ENCODE measurements around the gene C1R.

C1R gene

DNA sequence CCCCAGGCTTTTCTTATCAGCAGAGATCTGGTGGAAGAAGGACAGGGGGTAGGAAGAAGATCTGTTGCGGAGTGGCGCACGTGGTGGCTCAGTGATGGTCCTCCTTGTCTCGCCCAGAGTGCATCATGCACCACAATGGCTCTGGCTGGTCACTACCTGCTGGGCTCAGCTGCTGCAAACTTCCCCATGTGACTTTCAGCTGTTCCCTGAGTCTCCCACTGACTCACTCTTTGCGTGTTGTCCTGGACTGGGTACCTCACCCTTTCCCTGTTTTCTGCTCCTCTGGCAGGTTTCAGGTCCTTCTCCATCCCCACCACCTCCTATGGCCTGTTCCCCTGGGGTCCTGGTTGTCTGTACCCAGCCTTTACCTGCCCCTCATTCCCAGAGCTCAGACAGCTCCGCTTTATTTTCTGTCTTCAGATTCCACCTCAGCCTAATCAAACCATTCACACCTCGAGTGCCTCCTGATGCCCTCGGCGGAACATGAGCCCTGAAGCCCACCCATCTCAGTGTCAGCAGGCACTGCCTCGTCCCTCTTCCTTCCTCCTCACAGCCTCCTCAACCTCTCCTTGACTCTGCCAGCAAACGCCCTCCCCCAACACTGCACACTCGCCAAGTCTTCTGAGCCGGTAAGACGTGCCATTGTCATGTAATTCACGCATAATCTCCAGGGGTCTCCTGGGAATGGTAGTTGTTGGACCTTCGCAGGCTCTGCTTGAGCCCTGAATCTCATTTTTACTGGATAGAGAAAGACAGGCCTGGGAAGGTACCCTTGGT lies 1.8 kb downstream of the C1R start:
- no peaks in the 10 kb centered on the region for H3K27me3 ChIP-seq (ENCODE audit: low read length)
- no peaks in the 10 kb centered on the region for H3K36me3 ChIP-seq (ENCODE audit: low read length)
- no peaks in the 10 kb centered on the region for H3K9me2 ChIP-seq (replicated peaks; ENCODE audit: insufficient read depth, low read length)
- no peaks in the 10 kb centered on the region for H3F3A ChIP-seq (ENCODE audit: insufficient read depth)
- H3K79me2 ChIP-seq (ENCODE audit: insufficient read depth, low read length), result no peaks in the 10 kb centered on the region
- H3K4me2 ChIP-seq (ENCODE audit: low read depth, low read length, poor library complexity, severe bottlenecking), result no peak overlapping the region
- H3K9me3 ChIP-seq (ENCODE audit: insufficient read depth, low read length), result 0 out of 2 replicates have a peak, but pooled peaks cover under 1% of the 10 kb centered on the region
- H2AFZ ChIP-seq (ENCODE audit: low read depth, low read length, severe bottlenecking), result no peak overlapping the region
- H3K4me3 ChIP-seq (ENCODE audit: insufficient read depth, low read length, poor library complexity, severe bottlenecking), result no peak overlapping the region
- TF ChIP-seq, protein P1, sequence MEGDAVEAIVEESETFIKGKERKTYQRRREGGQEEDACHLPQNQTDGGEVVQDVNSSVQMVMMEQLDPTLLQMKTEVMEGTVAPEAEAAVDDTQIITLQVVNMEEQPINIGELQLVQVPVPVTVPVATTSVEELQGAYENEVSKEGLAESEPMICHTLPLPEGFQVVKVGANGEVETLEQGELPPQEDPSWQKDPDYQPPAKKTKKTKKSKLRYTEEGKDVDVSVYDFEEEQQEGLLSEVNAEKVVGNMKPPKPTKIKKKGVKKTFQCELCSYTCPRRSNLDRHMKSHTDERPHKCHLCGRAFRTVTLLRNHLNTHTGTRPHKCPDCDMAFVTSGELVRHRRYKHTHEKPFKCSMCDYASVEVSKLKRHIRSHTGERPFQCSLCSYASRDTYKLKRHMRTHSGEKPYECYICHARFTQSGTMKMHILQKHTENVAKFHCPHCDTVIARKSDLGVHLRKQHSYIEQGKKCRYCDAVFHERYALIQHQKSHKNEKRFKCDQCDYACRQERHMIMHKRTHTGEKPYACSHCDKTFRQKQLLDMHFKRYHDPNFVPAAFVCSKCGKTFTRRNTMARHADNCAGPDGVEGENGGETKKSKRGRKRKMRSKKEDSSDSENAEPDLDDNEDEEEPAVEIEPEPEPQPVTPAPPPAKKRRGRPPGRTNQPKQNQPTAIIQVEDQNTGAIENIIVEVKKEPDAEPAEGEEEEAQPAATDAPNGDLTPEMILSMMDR (IDR thresholded peaks at IDR 0.05; ENCODE audit: insufficient read depth, low read length, poor library complexity, severe bottlenecking), result no peak
- no peak for TF ChIP-seq EZH2phosphoT487 (conservative IDR thresholded peaks at IDR 0.05; ENCODE audit: low read length)
- no peaks in the 10 kb centered on the region for H4K20me1 ChIP-seq (ENCODE audit: low read depth, low read length)
- no peak overlapping the region for H3K9ac ChIP-seq (ENCODE audit: low read length)
- H3K27ac ChIP-seq (ENCODE audit: low read depth, low read length), result no peak overlapping the region

DNA sequence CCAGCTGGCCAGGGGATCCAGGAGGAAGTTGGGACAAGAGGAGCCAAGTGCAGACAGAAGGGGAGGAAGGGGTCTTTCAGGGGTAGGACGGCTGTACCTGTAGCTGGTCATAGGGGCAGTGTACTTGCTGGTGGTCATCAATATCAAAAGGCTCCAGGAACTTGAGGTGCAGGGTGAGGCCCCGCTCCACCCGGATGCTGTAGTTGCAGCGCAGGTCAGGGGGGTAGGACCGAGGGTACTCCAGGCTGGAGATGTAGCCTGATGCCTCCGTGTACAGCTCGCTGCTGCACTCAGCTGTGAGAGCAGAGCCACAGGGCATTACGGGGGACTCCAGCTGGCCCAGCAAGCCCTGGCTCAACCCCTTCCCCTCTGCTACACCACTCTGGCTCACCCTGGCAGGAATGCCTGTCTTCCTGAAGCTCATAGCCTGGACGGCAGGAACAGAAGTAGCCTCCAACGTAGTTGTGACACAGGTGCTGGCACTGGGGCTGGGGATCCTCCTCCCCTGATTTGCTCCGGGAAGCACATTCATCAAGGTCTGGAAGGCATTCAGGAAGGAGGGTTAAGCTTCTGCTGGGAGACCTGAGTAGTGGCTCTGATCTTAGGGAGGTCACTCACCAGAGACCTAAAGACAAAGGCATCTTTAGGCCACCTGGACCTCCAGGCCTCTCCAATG lies 2.9 kb downstream of the C1R start:
- no peak overlapping the region for H3K4me3 ChIP-seq (ENCODE audit: insufficient read depth, low read length, poor library complexity, severe bottlenecking)
- H3K79me2 ChIP-seq (ENCODE audit: insufficient read depth, low read length), result no peaks in the 10 kb centered on the region
- H3K9ac ChIP-seq (ENCODE audit: low read length), result no peak overlapping the region
- no peaks in the 10 kb centered on the region for H3F3A ChIP-seq (ENCODE audit: insufficient read depth)
- no peaks in the 10 kb centered on the region for H3K36me3 ChIP-seq (ENCODE audit: low read length)
- H4K20me1 ChIP-seq (ENCODE audit: low read depth, low read length), result no peaks in the 10 kb centered on the region
- TF ChIP-seq EZH2phosphoT487 (conservative IDR thresholded peaks at IDR 0.05; ENCODE audit: low read length), result no peak
- TF ChIP-seq, protein P1 (IDR thresholded peaks at IDR 0.05; ENCODE audit: insufficient read depth, low read length, poor library complexity, severe bottlenecking), result no peak
- peaks cover 5% of the 10 kb centered on the region; the same call in 1 of the 2 replicates for H3K9me3 ChIP-seq (ENCODE audit: insufficient read depth, low read length)
- no peak overlapping the region for H3K4me2 ChIP-seq (ENCODE audit: low read depth, low read length, poor library complexity, severe bottlenecking)
- H2AFZ ChIP-seq (ENCODE audit: low read depth, low read length, severe bottlenecking), result no peak overlapping the region
- H3K27me3 ChIP-seq (ENCODE audit: low read length), result no peaks in the 10 kb centered on the region
- H3K27ac ChIP-seq (ENCODE audit: low read depth, low read length), result no peak overlapping the region
- no peaks in the 10 kb centered on the region for H3K9me2 ChIP-seq (replicated peaks; ENCODE audit: insufficient read depth, low read length)

DNA sequence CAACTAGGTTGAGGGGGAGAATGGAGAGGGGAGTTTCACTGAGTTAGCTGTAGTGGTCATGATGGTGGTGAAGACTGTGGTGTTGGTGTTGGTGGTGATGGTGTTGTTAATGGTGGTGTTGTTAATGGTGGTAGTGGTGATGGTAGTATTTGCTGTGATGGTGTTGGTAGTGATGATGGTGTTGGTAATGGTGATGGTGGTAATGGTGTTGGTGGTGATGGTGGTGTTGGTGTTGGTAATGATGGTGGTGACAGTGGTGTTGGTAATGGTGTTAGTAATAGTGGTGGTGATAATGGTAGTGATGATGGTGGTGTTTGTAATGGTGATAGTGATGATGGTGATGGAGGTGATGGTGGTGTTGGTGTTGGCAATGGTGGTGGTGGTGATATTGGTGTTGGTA lies 9.1 kb downstream of the C1R start:
- H3K9ac ChIP-seq (ENCODE audit: low read length), result no peak overlapping the region
- H3K9me3 ChIP-seq (ENCODE audit: insufficient read depth, low read length), result peaks cover 8% of the 10 kb centered on the region; the same call in 1 of the 2 replicates
- H3K4me3 ChIP-seq (ENCODE audit: insufficient read depth, low read length, poor library complexity, severe bottlenecking), result no peak overlapping the region
- H3K36me3 ChIP-seq (ENCODE audit: low read length), result no peaks in the 10 kb centered on the region
- no peaks in the 10 kb centered on the region for H4K20me1 ChIP-seq (ENCODE audit: low read depth, low read length)
- no peak overlapping the region for H3K4me2 ChIP-seq (ENCODE audit: low read depth, low read length, poor library complexity, severe bottlenecking)
- H2AFZ ChIP-seq (ENCODE audit: low read depth, low read length, severe bottlenecking), result no peak overlapping the region
- TF ChIP-seq, protein P1 (IDR thresholded peaks at IDR 0.05; ENCODE audit: insufficient read depth, low read length, poor library complexity, severe bottlenecking), result no peak
- TF ChIP-seq EZH2phosphoT487 (conservative IDR thresholded peaks at IDR 0.05; ENCODE audit: low read length), result no peak
- no peaks in the 10 kb centered on the region for H3K27me3 ChIP-seq (ENCODE audit: low read length)
- H3K27ac ChIP-seq (ENCODE audit: low read depth, low read length), result no peak overlapping the region
- H3F3A ChIP-seq (ENCODE audit: insufficient read depth), result no peaks in the 10 kb centered on the region
- H3K79me2 ChIP-seq (ENCODE audit: insufficient read depth, low read length), result no peaks in the 10 kb centered on the region
- no peaks in the 10 kb centered on the region for H3K9me2 ChIP-seq (replicated peaks; ENCODE audit: insufficient read depth, low read length)
